ENCODE measurements around the gene EI24.

The EI24 gene

GRCh38 chr11:125583496-125583895 lies 14.2 kb downstream of the EI24 start:
- FAIRE-seq, result no peak

- FAIRE-seq, result no peak
These were observed 16.2 kb downstream of the EI24 start for GRCh38 chr11:125585487-125585886.

- no peak for FAIRE-seq
These were observed 17.3 kb downstream of the EI24 start for GRCh38 chr11:125586623-125587022.

GRCh38 chr11:125587480-125587879 lies 18.2 kb downstream of the EI24 start:
- FAIRE-seq, result no peak

GRCh38 chr11:125588505-125588904 lies 19.2 kb downstream of the EI24 start:
- no peak for FAIRE-seq

- FAIRE-seq, result no peak
These were observed 22.5 kb downstream of the EI24 start for GRCh38 chr11:125591649-125592304.

- peak; percentile 99 for FAIRE-seq
These were observed 23.2 kb downstream of the EI24 start, which contains the start of gene STT3A for GRCh38 chr11:125592305-125593113. STT3A (plus strand) TSS chr11:125592852; CDS start chr11:125595916, 3,064 bp downstream.

- FAIRE-seq, result no peak
These were observed 24.0 kb downstream of the EI24 start for GRCh38 chr11:125593114-125593820.

GRCh38 chr11:125594958-125595357 lies 25.7 kb downstream of the EI24 start:
- FAIRE-seq, result no peak

- no peak for FAIRE-seq
These were observed 31.4 kb downstream of the EI24 start for GRCh38 chr11:125600663-125601062.

- FAIRE-seq, result no peak
These were observed 33.9 kb downstream of the EI24 start for GRCh38 chr11:125603207-125603606.

GRCh38 chr11:125605417-125605816 lies 36.1 kb downstream of the EI24 start:
- no peak for FAIRE-seq

- FAIRE-seq, result no peak
These were observed 40.3 kb downstream of the EI24 start for GRCh38 chr11:125609545-125609944.

- no peak for FAIRE-seq
These were observed 49.1 kb downstream of the EI24 start for GRCh38 chr11:125618383-125618782.

- FAIRE-seq, result no peak
These were observed 52.7 kb downstream of the EI24 start for GRCh38 chr11:125621995-125622394.

GRCh38 chr11:125623064-125623463 lies 53.8 kb downstream of the EI24 start:
- no peak for FAIRE-seq

- no peak for FAIRE-seq
These were observed 55.5 kb downstream of the EI24 start, which contains the start of gene CHEK1 for GRCh38 chr11:125624756-125625213. CHEK1 (plus strand) TSS chr11:125625163; CDS start chr11:125626769, 1,606 bp downstream.

- FAIRE-seq, result no peak
These were observed 56.0 kb downstream of the EI24 start for GRCh38 chr11:125625225-125625629.

- FAIRE-seq, result peak; percentile 88
These were observed 56.5 kb downstream of the EI24 start for GRCh38 chr11:125625630-125626287.

GRCh38 chr11:125626288-125626950 lies 57.1 kb downstream of the EI24 start:
- FAIRE-seq, result no peak

GRCh38 chr11:125627236-125627910 lies 58.1 kb downstream of the EI24 start:
- no peak for FAIRE-seq

Data from A204.1 (cell line).